GM20000 (cell line): ENCODE data around the gene TNFAIP8.

Source experiments
- DNase-seq: peaks from one replicate; pipeline ENCODE4 v3.0.0; 2012; ENCODE audit warnings: low spot score
- TF ChIP-seq, protein P1 (sequence below): IDR thresholded peaks from 2 replicates; pipeline ENCODE4 v1.5.1; 2012; ENCODE audit warnings: mild to moderate bottlenecking, control low read depth; ENCODE audit errors: extremely low read depth, missing control alignments

TNFAIP8 gene

DNA sequence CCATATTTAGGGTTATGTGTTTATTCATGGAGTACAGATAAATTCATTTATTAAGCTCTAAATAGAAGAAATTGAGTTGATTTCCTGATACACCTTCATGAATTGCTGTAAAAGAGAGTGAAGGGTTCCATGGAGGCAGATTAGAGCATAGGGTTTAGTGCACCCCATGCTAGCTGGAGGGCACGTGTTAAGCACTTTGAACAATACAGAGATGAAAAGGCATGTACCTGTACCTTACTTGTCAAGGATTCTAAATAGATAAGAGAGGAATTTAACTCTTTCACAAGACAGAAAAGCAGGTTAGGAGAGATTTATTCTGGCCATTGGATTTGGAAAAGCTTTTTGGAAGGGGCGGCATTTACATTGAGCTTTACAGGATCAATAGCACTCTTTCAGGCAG lies 23.3 kb downstream of the TNFAIP8 start:
- TF ChIP-seq, protein P1, sequence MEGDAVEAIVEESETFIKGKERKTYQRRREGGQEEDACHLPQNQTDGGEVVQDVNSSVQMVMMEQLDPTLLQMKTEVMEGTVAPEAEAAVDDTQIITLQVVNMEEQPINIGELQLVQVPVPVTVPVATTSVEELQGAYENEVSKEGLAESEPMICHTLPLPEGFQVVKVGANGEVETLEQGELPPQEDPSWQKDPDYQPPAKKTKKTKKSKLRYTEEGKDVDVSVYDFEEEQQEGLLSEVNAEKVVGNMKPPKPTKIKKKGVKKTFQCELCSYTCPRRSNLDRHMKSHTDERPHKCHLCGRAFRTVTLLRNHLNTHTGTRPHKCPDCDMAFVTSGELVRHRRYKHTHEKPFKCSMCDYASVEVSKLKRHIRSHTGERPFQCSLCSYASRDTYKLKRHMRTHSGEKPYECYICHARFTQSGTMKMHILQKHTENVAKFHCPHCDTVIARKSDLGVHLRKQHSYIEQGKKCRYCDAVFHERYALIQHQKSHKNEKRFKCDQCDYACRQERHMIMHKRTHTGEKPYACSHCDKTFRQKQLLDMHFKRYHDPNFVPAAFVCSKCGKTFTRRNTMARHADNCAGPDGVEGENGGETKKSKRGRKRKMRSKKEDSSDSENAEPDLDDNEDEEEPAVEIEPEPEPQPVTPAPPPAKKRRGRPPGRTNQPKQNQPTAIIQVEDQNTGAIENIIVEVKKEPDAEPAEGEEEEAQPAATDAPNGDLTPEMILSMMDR = no peak

GRCh38 chr5:119379942-119380547 lies 24.2 kb downstream of the TNFAIP8 start:
- TF ChIP-seq, protein P1 = no peak
- DNase-seq = no peak

More for the DNA sequence above, 23.3 kb downstream of the TNFAIP8 start:
- DNase-seq = no peak

GRCh38 chr5:119382169-119382568 lies 26.4 kb downstream of the TNFAIP8 start:
- TF ChIP-seq, protein P1 = no peak
- DNase-seq = no peak

- no peak for DNase-seq
- TF ChIP-seq, protein P1 = no peak
Observed at GRCh38 chr5:119383008-119383407, 27.2 kb downstream of the TNFAIP8 start.

GRCh38 chr5:119385136-119385535 lies 29.3 kb downstream of the TNFAIP8 start:
- TF ChIP-seq, protein P1 = no peak

GRCh38 chr5:119385536-119386128 lies 29.8 kb downstream of the TNFAIP8 start:
- DNase-seq = no peak
- TF ChIP-seq, protein P1 = no peak

More at GRCh38 chr5:119385136-119385535, 29.3 kb downstream of the TNFAIP8 start:
- no peak for DNase-seq

DNA sequence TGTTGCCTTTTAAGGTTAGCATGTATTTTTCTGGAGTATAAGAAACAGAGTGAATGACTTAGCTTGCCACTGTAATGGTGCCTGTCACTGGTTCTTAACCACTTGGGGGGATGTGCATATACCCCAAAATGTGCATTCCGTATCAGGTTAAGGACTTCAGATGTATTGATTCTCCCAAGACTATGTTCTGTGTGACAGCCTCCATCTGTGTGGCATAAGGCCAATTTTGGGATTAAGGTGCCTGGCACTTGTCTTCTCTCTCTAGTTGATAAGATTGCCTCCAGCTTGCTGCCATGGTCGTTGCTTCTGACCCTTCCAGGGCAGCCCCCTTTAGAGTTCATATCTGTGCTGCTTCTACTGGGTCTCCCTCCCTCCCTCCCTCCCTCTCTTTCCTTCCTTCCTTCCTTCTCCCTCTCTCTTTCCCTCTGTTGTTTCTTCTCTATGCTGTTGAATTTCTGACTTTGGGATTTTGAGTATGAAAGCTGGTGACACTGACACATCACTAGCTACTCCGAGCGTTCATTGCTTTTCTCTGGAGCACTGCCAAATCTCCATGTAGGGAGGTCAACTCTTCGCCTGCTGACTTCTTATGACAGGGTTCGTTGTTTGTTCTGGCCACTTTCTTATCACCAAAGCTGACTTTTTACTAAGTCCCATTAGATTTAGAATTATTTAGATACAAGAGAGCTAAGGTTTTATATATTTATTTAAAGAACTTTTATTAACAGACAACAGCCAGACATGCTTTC lies 31.0 kb downstream of the TNFAIP8 start:
- TF ChIP-seq, protein P1 = no peak
- no peak for DNase-seq
